DMS 273 (cell line): ENCODE results near the gene THEMIS.
"Not testable (repeated sequence)": the region's sequence is repeated elsewhere in the genome, so short reads cannot be mapped to it uniquely, and the experiment has no call there.

Experiments used
- DNase-seq: peaks from one replicate; lab custom pipeline; 2025; ENCODE audit not compliant: unreplicated experiment; lab: John Stamatoyannopoulos, UW

THEMIS gene

DNA sequence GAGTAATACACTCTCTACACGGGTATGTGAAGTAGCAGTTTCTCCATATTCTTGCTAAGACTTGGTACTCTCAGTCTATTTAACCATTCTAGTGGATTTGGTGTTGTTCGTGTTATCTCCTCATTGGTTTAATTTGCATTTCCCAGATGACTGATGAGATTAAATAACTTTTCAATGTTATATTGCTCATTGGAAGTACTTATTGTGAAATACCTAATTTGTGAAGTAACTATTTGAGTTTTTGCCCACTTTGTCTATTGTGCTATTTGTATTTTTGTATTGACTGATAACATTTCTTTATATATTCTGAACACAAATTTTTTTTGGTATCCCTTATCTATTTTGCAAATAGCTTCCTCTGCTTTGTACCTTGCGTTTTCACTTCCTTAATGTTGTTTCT lies 167.9 kb downstream of the THEMIS start:
- no peak for DNase-seq

GRCh38 chr6:127727260-127727953 lies 173.5 kb downstream of the THEMIS start:
- DNase-seq = no peak

DNA sequence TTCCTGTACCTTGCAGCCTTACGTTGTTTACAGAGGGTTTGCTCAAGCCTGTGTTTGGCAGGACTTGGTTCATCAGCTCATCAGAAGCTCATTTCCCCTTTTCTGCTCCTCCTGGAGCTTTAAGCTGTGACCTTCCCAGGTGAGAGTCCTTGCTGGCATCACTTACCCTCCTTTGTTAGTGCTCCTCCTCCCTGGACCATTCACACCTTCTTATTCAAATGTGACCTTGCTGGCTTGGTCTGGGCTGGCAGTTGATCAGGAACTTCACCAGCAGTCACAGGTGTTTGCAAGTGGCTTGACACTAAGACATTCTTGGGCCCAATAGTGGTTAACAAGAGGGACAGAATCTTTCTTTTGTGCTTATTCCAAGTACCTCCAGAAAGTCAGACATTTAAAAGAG lies 175.0 kb downstream of the THEMIS start:
- DNase-seq = no peak

GRCh38 chr6:127718694-127719093 lies 182.2 kb downstream of the THEMIS start:
- DNase-seq = no peak

GRCh38 chr6:127717384-127717783 lies 183.5 kb downstream of the THEMIS start:
- DNase-seq = no peak

DNA sequence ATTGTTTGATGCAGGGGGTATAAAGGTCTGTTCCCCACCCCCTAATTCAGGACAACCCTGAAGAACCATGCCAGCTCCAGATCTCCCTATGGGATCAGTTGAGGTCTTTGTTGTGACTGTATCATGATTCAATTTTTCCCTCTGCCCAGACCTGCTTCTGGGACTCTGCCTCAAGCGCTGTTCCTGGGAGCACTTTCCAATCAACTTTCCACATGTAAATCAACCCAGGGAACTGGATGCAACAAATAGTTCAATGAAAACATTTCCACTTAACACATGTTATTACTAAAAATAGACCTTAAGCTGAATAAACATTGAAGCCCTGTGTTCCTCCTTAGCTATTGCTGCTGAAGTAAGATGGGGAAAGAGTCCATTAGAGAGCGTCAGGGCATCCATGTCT lies 184.4 kb downstream of the THEMIS start:
- no peak for DNase-seq

GRCh38 chr6:127710668-127711067 lies 190.2 kb downstream of the THEMIS start:
- no peak for DNase-seq

- DNase-seq = no peak
Measured at GRCh38 chr6:127706216-127706615, 194.6 kb downstream of the THEMIS start.

DNA sequence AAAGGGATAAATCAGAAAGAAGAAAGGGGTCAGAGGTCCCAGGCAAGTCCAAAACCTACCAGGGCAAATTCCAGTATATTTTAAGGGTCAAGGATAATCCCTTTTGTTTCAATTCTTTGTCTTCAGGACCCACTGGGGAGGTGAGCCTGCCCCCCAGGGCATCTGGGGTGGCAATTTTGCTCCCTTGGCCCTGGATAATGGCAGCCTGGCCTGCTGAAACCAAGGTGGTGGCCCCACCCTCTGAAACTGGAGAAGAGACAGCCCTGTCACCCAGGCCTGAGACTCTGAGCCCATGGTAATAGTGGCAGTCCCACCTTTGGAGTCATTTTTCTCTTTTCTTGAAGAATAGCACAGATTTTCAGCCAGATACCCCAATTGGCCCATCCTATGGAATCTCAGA lies 205.8 kb downstream of the THEMIS start:
- no peak for DNase-seq

- DNase-seq = no peak
Measured at GRCh38 chr6:127691146-127691545, 209.7 kb downstream of the THEMIS start.

DNA sequence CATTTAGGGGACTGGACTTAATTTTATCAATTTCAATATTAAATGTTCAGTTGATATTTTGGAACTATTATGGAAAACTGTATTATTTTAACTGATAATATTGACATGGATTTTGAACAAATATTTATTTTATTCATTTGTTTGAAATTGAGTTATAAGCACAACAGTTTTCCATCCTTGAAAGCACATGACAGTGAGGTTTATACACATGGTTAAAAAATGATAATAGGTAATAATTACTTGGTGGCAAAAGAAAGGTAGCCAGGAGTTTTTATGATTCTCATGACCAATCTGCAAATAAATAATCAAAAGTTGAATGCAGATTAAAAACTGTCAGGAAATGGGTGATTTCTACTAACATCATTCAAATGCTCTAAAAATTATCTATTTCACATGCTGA lies 210.3 kb downstream of the THEMIS start:
- no peak for DNase-seq

- peak; percentile 37 for DNase-seq
Measured at GRCh38 chr6:127690092-127690491, 210.8 kb downstream of the THEMIS start.

DNA sequence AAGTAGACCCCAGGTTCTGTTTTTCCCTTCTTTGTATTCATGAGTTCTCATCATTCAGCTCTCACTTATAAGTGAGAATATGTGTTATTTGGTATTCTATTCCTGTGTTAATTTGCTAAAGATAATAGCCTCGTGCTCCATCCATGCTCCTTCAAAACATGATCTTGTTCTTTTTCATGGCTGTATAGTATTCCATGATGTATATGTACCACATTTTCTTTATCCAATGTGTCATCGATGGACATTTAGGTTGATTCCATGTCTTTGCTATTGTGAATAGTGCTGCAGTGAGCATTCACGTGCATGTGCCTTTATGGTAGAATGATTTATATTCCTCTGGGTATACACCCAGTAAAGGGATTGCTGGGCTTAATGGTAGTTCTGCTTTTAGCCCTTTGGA lies 213.4 kb downstream of the THEMIS start:
- DNase-seq = not testable (repeated sequence)

DNA sequence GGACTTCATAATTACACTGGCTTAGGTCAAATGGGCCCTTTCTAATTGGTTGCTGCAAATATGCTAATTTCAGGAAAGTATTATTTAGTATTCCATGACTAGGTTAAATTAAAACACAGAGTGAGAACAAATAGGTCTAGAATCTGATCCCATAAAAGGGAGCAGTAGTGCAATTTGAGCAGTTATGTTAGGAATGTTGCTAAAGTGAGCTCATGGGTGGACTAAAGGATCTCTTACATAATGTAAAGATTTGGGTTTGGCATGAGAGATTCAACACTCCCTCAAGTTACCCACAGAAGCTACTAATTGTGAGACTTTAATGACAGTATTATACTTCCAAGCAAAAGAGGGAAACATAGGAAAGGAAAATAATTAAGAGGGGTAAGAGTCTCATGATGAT lies 214.8 kb downstream of the THEMIS start:
- no peak for DNase-seq

- no peak for DNase-seq
Measured at GRCh38 chr6:127684501-127684900, 216.4 kb downstream of the THEMIS start.
